Activated CD8-positive, alpha-beta memory T cell treated with anti-CD3 and anti-CD28 coated beads for 4 hours (primary cell): ENCODE results near the gene PHF1.
A peak's percentile ranks its signal among the peaks of the same experiment; 100 is the strongest.
"Not testable (repeated sequence)": the region's sequence is repeated elsewhere in the genome, so short reads cannot be mapped to it uniquely, and the experiment has no call there.

ENCODE experiments used
- DNase-seq, 2 donors: peaks; one replicate each; pipeline ENCODE4 v3.0.0-alpha.2; 2020; ENCODE audit warnings: low read depth in 2 of 2

PHF1 gene

GRCh38 chr6:33391922-33392594 is 18.8 kb upstream of the PHF1 start:
- no peak for DNase-seq

DNA sequence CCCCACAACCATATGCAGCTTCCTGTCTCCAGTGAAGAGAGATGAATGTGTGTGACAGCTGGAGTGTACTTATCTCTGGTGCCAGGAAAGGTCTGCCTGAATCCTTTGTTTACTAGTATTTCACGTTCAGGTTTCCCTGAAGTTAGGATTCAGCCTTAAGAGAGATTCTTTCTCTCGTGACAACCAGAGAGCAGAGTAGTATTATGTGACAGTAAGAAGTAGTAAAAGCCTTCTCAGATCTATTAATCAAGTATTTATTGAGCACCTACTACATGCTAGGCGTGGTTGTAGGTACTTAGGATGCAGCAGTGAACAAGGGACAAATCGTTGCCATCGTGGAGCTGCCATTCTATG is 18.2 kb upstream of the PHF1 start:
- DNase-seq, result no peak

DNA sequence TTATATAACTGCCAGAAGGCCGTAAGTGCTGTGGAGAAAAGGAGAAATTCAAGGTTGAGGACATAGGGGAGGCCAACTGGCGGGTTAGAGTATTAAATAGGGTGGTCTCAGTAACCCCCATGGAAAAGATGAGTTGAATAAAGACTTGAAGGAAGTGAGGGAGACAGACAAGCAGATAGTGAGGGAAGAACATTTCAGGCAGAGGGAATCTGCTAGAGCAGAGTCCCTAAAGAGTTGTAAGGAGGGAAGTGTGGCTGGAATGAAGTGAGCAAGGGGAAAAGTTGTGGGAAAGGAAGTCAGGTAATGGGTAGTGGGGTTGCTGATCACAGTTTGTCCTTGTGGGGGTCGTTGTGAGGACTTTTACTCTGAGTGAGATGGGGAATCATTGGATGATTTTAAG is 17.8 kb upstream of the PHF1 start:
- no peak for DNase-seq

GRCh38 chr6:33397541-33397940 is 13.3 kb upstream of the PHF1 start:
- DNase-seq, result no peak

- DNase-seq, result not testable (repeated sequence)
These were observed 12.2 kb upstream of the PHF1 start for GRCh38 chr6:33398601-33399000.

DNA sequence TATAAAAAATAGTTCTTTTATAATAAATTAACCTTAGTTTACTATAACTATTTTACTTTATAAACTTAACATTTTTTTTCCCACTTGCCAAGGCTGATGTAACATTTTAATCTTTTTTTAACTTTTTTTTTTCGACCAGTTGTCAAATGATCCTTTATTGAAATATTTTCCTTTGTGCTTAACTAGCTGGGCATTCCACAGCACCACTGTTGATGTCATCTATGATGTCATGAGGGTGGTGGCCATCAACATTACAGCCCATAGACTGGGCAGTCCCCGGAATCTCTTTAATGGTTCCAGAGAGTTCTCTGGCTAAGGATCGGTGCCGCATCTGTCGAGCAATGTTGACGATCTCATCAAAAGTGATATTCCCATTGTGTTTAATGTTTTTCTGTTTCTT is 10.9 kb upstream of the PHF1 start:
- not testable (repeated sequence) for DNase-seq

- no peak for DNase-seq
These were observed 5.9 kb upstream of the PHF1 start for GRCh38 chr6:33404884-33405283.

DNA sequence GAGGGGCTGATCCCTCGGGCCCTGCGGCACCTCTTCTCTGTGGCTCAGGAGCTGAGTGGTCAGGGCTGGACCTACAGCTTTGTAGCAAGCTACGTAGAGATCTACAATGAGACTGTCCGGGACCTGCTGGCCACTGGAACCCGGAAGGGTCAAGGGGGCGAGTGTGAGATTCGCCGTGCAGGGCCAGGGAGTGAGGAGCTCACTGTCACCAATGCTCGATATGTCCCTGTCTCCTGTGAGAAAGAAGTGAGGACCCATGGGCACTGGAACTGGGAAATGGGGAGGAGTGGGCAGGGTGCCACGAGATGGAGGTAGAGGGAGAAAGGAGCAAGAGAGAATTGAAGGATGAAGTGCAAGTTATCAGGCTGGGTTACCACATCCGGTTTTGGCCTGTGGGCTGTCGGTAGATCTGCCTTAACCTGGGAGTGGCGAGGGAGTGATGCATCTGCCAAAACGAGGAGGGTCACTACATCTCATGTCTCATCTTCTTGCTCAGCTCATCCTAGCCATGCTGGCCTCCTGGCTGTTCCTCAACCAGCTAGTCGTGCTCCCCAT is 5.4 kb upstream of the PHF1 start:
- no peak for DNase-seq

GRCh38 chr6:33406126-33406525 is 4.7 kb upstream of the PHF1 start:
- DNase-seq, result no peak

DNA sequence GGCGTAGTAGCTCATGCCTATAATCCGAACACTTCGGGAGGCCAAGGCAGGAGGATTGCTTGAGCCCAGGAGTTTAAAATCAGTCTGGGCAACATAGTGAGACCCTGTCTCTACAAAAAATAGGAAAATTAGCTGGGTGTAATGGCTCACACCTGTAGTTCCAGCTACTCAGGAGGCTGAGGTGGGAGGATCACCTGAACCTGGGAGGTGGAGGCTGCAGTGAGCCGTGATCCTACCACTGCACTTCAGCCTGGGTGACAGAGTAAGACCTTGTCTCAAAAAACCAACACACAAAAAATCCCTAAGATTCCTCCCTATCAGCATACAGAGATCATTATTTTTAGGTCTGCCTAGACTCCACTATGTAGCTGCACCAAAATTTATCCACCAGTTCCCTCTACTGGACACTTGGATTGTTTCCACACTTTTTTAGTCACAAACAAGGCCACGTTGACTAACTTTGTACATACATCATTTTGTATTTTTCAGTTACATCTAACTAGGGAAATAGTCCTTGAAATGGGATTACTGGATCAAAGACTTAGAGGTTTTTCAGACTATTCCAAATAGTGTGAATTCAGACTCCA is 3.6 kb upstream of the PHF1 start:
- no peak for DNase-seq

GRCh38 chr6:33410050-33410710 is 634 bp upstream of the PHF1 start:
- peak; percentile 95 to 97 for DNase-seq

DNA sequence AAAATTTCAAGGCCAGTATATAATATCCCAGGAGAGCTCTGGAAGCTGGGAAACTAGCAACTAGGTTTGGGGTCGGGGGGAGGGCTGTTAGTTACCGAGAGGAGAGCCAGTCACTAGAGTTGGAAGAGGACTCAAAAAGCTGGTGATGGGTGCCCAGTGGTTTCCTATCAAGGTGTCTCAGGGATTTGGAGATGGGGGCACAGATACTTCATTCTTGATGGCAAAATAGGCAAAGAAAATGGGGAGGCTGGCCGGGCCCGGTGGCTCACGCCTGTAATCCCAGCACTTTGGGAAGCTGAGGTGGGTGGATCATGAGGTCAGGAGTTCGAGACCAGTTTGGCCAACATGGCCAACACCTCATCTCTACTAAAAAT is 805 bp downstream of the PHF1 start:
- no peak for DNase-seq

DNA sequence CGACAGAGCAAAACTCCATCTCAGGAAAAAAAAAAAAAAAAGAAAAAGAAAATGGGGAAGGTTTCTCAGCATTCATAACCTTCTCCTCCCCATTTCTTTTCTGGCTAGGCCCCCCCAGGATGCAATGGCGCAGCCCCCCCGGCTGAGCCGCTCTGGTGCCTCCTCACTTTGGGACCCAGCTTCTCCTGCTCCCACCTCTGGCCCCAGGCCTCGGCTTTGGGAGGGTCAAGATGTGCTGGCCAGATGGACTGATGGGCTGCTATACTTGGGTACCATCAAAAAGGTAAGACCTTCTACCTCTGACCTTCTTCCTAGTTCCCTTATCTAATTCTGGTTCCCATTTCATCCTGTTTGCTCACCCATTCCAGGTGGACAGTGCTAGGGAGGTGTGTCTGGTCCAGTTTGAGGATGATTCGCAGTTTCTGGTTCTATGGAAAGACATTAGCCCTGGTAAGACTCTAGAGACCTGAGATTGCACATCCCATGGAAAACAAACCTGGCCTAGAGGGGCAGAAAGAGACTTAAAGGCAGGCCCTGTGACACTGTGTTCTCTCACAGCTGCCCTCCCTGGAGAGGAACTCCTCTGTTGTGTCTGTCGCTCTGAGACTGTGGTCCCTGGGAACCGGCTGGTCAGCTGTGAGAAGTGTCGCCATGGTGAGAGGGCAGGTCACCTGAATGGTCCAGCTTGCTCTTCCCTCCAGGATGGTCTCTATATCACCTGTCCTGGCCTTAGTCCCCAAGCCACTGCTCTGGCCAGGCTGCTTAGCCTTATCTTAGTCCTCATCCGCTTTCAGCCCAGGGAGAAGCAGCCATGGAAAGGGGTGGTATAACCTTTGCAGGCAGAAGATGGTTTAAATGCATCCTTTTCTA is 1.6 kb downstream of the PHF1 start:
- DNase-seq, result no peak

DNA sequence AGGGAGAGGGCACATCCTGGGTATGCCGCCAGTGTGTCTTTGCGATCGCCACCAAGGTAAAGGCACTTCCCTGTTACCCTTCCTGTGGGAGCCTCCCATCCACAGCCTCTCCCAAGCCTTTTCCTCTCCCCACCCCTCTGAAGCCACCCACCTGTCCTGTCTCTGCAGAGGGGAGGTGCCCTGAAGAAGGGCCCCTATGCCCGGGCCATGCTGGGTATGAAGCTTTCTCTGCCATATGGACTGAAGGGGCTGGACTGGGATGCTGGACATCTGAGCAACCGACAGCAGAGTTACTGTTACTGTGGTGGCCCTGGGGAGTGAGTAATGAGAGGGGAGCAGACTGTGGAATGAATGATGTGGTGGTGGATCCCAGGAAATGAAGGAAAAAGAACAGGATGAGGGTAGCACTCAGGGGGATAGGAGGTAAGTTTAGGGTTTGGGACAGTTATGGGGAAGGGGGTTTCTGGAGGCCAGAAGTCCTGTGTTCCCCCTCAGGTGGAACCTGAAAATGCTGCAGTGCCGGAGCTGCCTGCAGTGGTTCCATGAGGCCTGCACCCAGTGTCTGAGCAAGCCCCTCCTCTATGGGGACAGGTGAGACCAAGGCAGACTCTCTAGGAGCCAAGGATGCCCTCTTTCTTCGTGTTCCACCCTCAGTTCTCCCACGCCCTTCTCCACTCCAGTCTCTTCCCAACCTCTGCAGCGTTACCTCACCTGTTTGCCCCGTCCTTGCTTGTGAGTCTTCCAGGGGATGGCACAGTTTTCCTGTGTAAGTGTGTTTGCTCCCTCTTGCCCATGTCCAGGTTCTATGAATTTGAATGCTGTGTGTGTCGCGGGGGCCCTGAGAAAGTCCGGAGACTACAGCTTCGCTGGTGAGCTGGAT is 2.7 kb downstream of the PHF1 start:
- no peak for DNase-seq

DNA sequence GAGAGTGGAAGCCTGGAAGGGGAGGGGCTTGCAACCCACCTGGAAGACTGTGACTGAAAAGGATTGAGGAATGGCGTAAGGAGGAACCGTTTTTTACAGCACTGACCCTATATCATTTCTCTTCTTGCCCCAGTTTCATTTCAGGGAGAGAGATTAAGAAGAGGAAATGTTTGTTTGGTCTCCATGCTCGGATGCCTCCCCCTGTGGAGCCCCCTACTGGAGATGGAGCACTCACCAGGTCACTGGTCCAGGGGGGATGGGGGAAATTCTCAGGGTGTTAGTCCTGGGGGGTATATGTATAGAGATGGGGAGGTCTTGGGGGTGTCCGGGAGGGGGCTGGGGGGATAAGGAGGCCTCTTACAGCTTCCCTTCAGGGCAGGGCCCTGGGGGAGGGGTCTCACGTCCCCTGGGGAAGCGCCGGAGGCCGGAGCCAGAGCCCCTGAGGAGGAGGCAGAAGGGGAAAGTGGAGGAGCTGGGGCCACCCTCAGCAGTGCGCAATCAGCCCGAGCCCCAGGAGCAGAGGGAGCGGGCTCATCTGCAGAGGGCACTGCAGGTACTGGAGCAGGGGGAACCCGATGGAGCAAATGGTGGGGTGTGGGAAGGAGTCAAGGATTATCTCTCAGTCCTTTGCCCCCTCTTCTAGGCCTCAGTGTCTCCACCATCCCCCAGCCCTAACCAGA is 3.9 kb downstream of the PHF1 start:
- DNase-seq, result no peak

DNA sequence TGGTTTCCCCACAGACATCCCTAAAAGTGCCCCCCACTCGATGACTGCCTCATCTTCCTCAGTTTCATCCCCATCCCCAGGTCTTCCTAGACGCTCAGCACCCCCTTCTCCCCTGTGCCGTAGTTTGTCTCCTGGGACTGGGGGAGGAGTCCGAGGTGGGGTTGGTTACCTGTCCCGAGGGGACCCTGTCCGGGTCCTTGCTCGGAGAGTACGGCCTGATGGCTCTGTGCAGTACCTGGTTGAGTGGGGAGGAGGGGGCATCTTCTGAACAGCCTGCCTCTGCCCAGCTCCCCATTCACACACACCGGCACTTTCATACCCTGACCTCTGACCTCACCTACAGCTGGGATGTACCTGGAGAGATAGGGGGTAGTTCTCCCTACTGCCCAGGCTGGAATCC is 5.0 kb downstream of the PHF1 start:
- DNase-seq, result no peak

GRCh38 chr6:33416386-33417127 is 5.7 kb downstream of the PHF1 start:
- DNase-seq, result no peak

- no peak for DNase-seq
These were observed 6.5 kb downstream of the PHF1 start for GRCh38 chr6:33417128-33417902.
